Ishikawa (cell line): ENCODE measurements around the gene GAS6.

Experiments
- CREB1 ChIP-seq: IDR thresholded peaks from 2 replicates; pipeline ENCODE4 v1.6.1; 2012; ENCODE audit warnings: low read depth
- EGR1 ChIP-seq: IDR thresholded peaks from 2 replicates; pipeline ENCODE4 v1.6.1; 2012
- EP300 ChIP-seq: IDR thresholded peaks from 2 replicates; pipeline ENCODE4 v1.6.1; 2012; ENCODE audit warnings: borderline replicate concordance
- FOXM1 ChIP-seq: IDR thresholded peaks from 2 replicates; pipeline ENCODE4 v1.6.1; 2012; ENCODE audit warnings: low read depth, borderline replicate concordance
- RAD21 ChIP-seq: IDR thresholded peaks from 2 replicates; pipeline ENCODE4 v1.6.1; 2012; ENCODE audit warnings: low read depth
- ZBTB7A ChIP-seq: IDR thresholded peaks from 2 replicates; pipeline ENCODE4 v1.6.1; 2012; ENCODE audit warnings: low read depth
- TF ChIP-seq, protein P1 (sequence below): IDR thresholded peaks from 2 replicates; pipeline ENCODE4 v1.6.1; 2012; ENCODE audit warnings: low read depth, mild to moderate bottlenecking
- TF ChIP-seq, protein P2 (sequence below): IDR thresholded peaks from 2 replicates; pipeline ENCODE4 v1.6.1; 2012
- TF ChIP-seq, protein P3 (sequence below): IDR thresholded peaks from 2 replicates; pipeline ENCODE4 v1.6.1; 2012

DNA sequence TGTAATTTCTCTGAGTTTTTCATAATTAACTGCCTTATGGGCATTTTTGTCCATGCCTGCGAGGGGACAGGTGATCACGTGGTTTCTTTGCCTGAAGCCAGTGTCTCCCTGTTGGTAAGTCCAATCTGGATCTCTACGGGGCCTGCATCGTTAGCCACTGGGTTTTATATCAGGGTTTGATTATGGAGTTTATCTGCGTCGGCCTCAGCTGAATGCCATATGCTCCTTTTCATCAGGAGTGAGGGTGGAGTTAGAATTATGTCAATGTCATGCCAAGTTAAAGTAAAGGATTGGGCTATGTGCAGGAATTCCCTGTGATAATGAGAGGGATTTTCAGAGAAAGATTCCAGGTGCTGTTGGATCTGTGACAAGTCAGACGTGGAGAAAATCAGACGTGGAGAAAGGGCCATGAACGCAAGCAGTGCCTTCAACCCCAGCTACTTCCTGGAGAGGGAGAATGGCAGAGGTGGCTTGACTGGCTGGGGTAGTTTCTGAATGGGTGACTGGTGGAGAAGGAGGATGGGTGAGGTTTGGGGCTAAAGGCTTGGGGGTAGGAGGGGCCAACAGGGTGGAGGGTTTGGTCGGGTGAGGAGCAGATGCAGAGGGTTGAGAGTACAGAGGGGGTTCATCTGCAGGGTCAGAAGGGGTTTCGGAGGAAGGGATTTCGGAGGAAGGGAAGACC is 80.5 kb downstream of the GAS6 start:
- no peak for TF ChIP-seq FOXM1
- TF ChIP-seq CREB1: no peak
- no peak for TF ChIP-seq RAD21
- TF ChIP-seq, protein P1, sequence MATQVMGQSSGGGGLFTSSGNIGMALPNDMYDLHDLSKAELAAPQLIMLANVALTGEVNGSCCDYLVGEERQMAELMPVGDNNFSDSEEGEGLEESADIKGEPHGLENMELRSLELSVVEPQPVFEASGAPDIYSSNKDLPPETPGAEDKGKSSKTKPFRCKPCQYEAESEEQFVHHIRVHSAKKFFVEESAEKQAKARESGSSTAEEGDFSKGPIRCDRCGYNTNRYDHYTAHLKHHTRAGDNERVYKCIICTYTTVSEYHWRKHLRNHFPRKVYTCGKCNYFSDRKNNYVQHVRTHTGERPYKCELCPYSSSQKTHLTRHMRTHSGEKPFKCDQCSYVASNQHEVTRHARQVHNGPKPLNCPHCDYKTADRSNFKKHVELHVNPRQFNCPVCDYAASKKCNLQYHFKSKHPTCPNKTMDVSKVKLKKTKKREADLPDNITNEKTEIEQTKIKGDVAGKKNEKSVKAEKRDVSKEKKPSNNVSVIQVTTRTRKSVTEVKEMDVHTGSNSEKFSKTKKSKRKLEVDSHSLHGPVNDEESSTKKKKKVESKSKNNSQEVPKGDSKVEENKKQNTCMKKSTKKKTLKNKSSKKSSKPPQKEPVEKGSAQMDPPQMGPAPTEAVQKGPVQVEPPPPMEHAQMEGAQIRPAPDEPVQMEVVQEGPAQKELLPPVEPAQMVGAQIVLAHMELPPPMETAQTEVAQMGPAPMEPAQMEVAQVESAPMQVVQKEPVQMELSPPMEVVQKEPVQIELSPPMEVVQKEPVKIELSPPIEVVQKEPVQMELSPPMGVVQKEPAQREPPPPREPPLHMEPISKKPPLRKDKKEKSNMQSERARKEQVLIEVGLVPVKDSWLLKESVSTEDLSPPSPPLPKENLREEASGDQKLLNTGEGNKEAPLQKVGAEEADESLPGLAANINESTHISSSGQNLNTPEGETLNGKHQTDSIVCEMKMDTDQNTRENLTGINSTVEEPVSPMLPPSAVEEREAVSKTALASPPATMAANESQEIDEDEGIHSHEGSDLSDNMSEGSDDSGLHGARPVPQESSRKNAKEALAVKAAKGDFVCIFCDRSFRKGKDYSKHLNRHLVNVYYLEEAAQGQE: no peak
- no peak for TF ChIP-seq ZBTB7A
- TF ChIP-seq, protein P2, sequence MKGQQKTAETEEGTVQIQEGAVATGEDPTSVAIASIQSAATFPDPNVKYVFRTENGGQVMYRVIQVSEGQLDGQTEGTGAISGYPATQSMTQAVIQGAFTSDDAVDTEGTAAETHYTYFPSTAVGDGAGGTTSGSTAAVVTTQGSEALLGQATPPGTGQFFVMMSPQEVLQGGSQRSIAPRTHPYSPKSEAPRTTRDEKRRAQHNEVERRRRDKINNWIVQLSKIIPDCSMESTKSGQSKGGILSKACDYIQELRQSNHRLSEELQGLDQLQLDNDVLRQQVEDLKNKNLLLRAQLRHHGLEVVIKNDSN: no peak
- TF ChIP-seq EP300: no peak
- TF ChIP-seq, protein P3, sequence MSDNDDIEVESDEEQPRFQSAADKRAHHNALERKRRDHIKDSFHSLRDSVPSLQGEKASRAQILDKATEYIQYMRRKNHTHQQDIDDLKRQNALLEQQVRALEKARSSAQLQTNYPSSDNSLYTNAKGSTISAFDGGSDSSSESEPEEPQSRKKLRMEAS: no peak
- TF ChIP-seq EGR1: no peak
